Left renal pelvis (tissue), 4 donors: Measurements from ENCODE around the gene PTX4. TPM values are rescaled to one million over a fixed set of nuclear protein-coding genes. Genes with fewer than 3 reads are reported as not detected.

Source experiments
- polyA plus RNA-seq, 4 donors: library from polyadenylated mRNA; unstranded; fragments of 120-200 nt; gene quantifications; one replicate each; pipeline ENCODE4 v1.2.1, GENCODE V29; 2013; ENCODE audit not compliant: insufficient read length in 4 of 4

The PTX4 gene
- polyA plus RNA-seq, 4 donors: 0.11 TPM; not detected in 3

Other genes starting within 250 kb of the PTX4 start
- under 1 TPM in 3 of 4 donors, not detected in 1; 0.16 to 0.48 (median 0.42) TPM for gene TPSAB1, start 248.2 kb downstream of the PTX4 start, polyA plus RNA-seq
- gene TPSD1, start 232.9 kb downstream of the PTX4 start, polyA plus RNA-seq: not detected
- gene UBE2I, start 179.3 kb downstream of the PTX4 start, polyA plus RNA-seq: 100 to 1,000 TPM; 164 to 183 (median 167) TPM
- 1 to 10 TPM in 3 of 4 donors, under 1 TPM in 1; 0.91 to 8.0 (median 4.6) TPM for gene BAIAP3, start 155.3 kb downstream of the PTX4 start, polyA plus RNA-seq
- gene TSR3, start 137.1 kb downstream of the PTX4 start, polyA plus RNA-seq: 10 to 100 TPM; 36.0 to 59.7 (median 38.8) TPM
- 10 to 100 TPM; 54.1 to 76.1 (median 56.8) TPM for gene GNPTG, start 137.0 kb downstream of the PTX4 start, polyA plus RNA-seq
- 10 to 100 TPM; 10.2 to 29.3 (median 16.3) TPM for gene UNKL, start 74.2 kb downstream of the PTX4 start, polyA plus RNA-seq
- 10 to 100 TPM; 10.5 to 14.2 (median 11.5) TPM for gene UQCC4, start 68.2 kb downstream of the PTX4 start, polyA plus RNA-seq
- gene PERCC1, start 57.9 kb downstream of the PTX4 start, polyA plus RNA-seq: under 1 TPM in 1 of 4 donors, not detected in 3; 0.25 TPM
- 1 to 10 TPM; 1.4 to 4.1 (median 2.0) TPM for gene CCDC154, start 44.4 kb downstream of the PTX4 start, polyA plus RNA-seq
- 10 to 100 TPM; 38.3 to 68.6 (median 47.1) TPM for gene CLCN7, start 13.9 kb downstream of the PTX4 start, polyA plus RNA-seq
- gene TELO2, start 4.4 kb upstream of the PTX4 start, polyA plus RNA-seq: 10 to 100 TPM; 23.3 to 51.8 (median 29.3) TPM
- gene TMEM204, start 44.7 kb upstream of the PTX4 start, polyA plus RNA-seq: 10 to 100 TPM; 14.7 to 22.7 (median 19.2) TPM
- gene IFT140, start 123.1 kb upstream of the PTX4 start, polyA plus RNA-seq: 10 to 100 TPM; 27.2 to 50.1 (median 37.1) TPM
- 10 to 100 TPM; 15.1 to 27.5 (median 18.6) TPM for gene CRAMP1, start 123.4 kb upstream of the PTX4 start, polyA plus RNA-seq
- 10 to 100 TPM; 49.3 to 88.7 (median 87.9) TPM for gene JPT2, start 189.3 kb upstream of the PTX4 start, polyA plus RNA-seq
- gene MAPK8IP3, start 217.3 kb upstream of the PTX4 start, polyA plus RNA-seq: 10 to 100 TPM; 35.3 to 79.2 (median 54.1) TPM